Esophagus (tissue), 2 donors: ENCODE measurements around the gene PHF12. TPM values are rescaled to one million over a fixed set of nuclear protein-coding genes. Genes with fewer than 3 reads are reported as not detected.
"Not testable (repeated sequence)": the region's sequence is repeated elsewhere in the genome, so short reads cannot be mapped to it uniquely, and the experiment has no call there.

ENCODE experiments used
- H3K27ac ChIP-seq, 2 donors: one replicate each; pipeline ENCODE4 v1.5.1; 2013; ENCODE audit warnings: low read depth in 2 of 2, mild to moderate bottlenecking in 2 of 2, inconsistent platforms in 1 of 2, low read length in 1 of 2, moderate library complexity in 1 of 2
- H3K27me3 ChIP-seq, 2 donors: one replicate each; pipeline ENCODE4 v1.6.1; 2013; ENCODE audit warnings: low read length in 2 of 2, control low read depth in 1 of 2, mild to moderate bottlenecking in 1 of 2; ENCODE audit not compliant: insufficient read depth in 2 of 2, control insufficient read depth in 1 of 2
- H3K36me3 ChIP-seq, 2 donors: one replicate each; pipeline ENCODE4 v1.6.1; 2013; ENCODE audit warnings: low read length in 1 of 2; ENCODE audit not compliant: control insufficient read depth in 2 of 2, insufficient read depth in 2 of 2
- H3K4me1 ChIP-seq, 2 donors: one replicate each; pipeline ENCODE4 v1.6.1; 2013; ENCODE audit warnings: low read length in 1 of 2; ENCODE audit not compliant: control insufficient read depth in 2 of 2, insufficient read depth in 2 of 2
- H3K4me3 ChIP-seq, 2 donors: one replicate each; pipeline ENCODE4 v1.5.1; 2013; ENCODE audit warnings: low read length in 2 of 2, mild to moderate bottlenecking in 2 of 2, low read depth in 1 of 2, moderate library complexity in 1 of 2
- H3K9me3 ChIP-seq, 2 donors: one replicate each; pipeline ENCODE4 v1.6.1; 2013; ENCODE audit warnings: mild to moderate bottlenecking in 2 of 2, low read depth in 1 of 2, low read length in 1 of 2, moderate library complexity in 1 of 2; ENCODE audit not compliant: control insufficient read depth in 2 of 2, insufficient read depth in 1 of 2
- WGBS, 2 donors: extraction: QIAGEN DNeasy Blood & Tissue Kit; methylation state at CpG; one replicate each; pipeline ENCODE4 v1.1.7; 2013; 5-methylcytosine and 5-hydroxymethylcytosine counted together
- polyA plus RNA-seq, 2 donors: library from polyadenylated mRNA; stranded (reverse); fragments of 200-250 nt; gene quantifications; one replicate each; pipeline ENCODE4 v1.2.3, GENCODE V29; 2013
- donor health status: healthy with polysubstance abuse.
- donor health status: Bipolar disorder and iron deficiency.

Gene PHF12
- polyA plus RNA-seq, 2 donors = 8.6 to 9.1 TPM

- not testable (repeated sequence) for H3K4me1 ChIP-seq, H3K36me3 ChIP-seq, H3K9me3 ChIP-seq, H3K27me3 ChIP-seq, H3K4me3 ChIP-seq
- peak overlapping the region; percentile 78 to 89 for H3K27ac ChIP-seq
- 51 to 58% methylated on average over 16 of the region's 16 CpGs for WGBS, 2 donors
Measured at GRCh38 chr17:28893248-28894183, 57.8 kb downstream of the PHF12 start.

DNA sequence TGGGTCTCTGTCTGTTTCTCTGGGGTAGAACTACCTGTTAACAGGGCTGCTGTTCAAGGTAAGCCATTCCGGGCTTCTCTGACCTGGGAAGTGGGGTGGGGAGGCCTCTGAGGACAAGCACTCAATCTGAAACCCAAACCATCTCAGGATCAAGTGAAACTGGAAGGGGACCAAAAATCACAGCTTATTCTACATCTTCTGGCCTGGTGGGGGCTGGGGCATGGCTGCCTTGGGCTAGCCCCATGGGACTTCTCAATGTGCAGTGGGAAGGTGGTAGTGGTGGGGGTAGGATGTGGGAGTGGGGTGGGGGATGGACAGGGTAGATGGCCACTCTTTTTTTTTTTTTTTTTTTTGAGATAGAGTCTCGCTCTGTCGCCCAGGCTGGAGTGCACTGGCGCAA is 59.3 kb downstream of the PHF12 start:
- Histone ChIP-seq H3K4me3 (no peak overlapping the region), H3K4me1 (peaks cover 3 to 9% of the 10 kb centered on the region in 2 donors), H3K9me3 (no peaks in the 10 kb centered on the region), H3K27ac (no peak overlapping the region), H3K36me3 (peaks cover 0 to 9% of the 10 kb centered on the region in 2 donors), H3K27me3 (no peaks in the 10 kb centered on the region)
- WGBS, 2 donors = 90 to 97% methylated on average over 2 to 4 of the region's 4 CpGs

GRCh38 chr17:28891201-28891600 is 60.1 kb downstream of the PHF12 start:
- H3K27ac ChIP-seq = no peak overlapping the region
- no peaks in the 10 kb centered on the region for H3K27me3 ChIP-seq
- 87 to 89% methylated on average over 1 of the region's 1 CpG for WGBS, 2 donors
- H3K4me3 ChIP-seq = no peak overlapping the region
- no peaks in the 10 kb centered on the region for H3K9me3 ChIP-seq
- peaks cover 3 to 9% of the 10 kb centered on the region in 2 donors for H3K4me1 ChIP-seq
- H3K36me3 ChIP-seq = peaks cover 0 to 9% of the 10 kb centered on the region in 2 donors

DNA sequence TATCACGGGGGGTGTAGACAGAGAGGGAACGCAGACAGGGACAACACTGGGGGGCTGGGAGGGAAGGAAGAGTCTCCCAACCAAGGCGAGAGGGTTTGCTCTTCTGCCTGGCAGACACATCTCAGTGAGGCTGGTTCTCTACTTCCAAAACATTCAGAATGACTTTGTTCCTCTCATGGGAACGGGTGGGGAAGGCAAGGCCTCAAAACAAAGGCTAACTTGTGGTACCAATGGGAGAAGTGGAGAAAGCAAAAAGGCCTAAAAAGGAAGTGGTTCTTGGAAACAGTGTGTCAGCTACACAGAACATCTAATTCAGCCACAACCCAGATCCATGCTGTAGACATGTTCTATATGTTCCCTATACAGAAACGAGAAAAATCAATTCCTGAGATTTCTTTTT is 61.3 kb downstream of the PHF12 start:
- Histone ChIP-seq H3K9me3 (no peaks in the 10 kb centered on the region), H3K27ac (no peak overlapping the region), H3K4me3 (no peak overlapping the region), H3K27me3 (no peaks in the 10 kb centered on the region), H3K36me3 (peaks cover 6 to 21% of the 10 kb centered on the region in 2 donors), H3K4me1 (peaks cover 0 to 6% of the 10 kb centered on the region in 2 donors)
- 75 to 80% methylated on average over 5 of the region's 5 CpGs for WGBS, 2 donors

GRCh38 chr17:28888832-28889231 is 62.5 kb downstream of the PHF12 start:
- H3K27me3 ChIP-seq = no peaks in the 10 kb centered on the region
- H3K9me3 ChIP-seq = no peaks in the 10 kb centered on the region
- peaks cover 0 to 4% of the 10 kb centered on the region in 2 donors for H3K4me1 ChIP-seq
- no peak overlapping the region for H3K4me3 ChIP-seq
- H3K36me3 ChIP-seq = peaks cover 7 to 29% of the 10 kb centered on the region in 2 donors
- H3K27ac ChIP-seq = no peak overlapping the region
- WGBS, 2 donors = 93 to 95% methylated on average over 7 of the region's 7 CpGs

- no peaks in the 10 kb centered on the region for H3K27me3 ChIP-seq
- H3K4me3 ChIP-seq = no peak overlapping the region
- H3K27ac ChIP-seq = no peak overlapping the region
- H3K36me3 ChIP-seq = peaks cover 10 to 33% of the 10 kb centered on the region in 2 donors
- WGBS, 2 donors = 79 to 80% methylated on average over 12 of the region's 12 CpGs
- H3K9me3 ChIP-seq = no peaks in the 10 kb centered on the region
- H3K4me1 ChIP-seq = peaks cover 0 to 1% of the 10 kb centered on the region in 2 donors
Measured at GRCh38 chr17:28887871-28888471, 63.3 kb downstream of the PHF12 start.

GRCh38 chr17:28885951-28886350 is 65.4 kb downstream of the PHF12 start:
- Histone ChIP-seq H3K36me3 (peaks cover 27 to 49% of the 10 kb centered on the region in 2 donors), H3K4me3 (no peak overlapping the region), H3K27ac (no peak overlapping the region), H3K4me1 (peaks cover 0 to 3% of the 10 kb centered on the region in 2 donors), H3K27me3 (no peaks in the 10 kb centered on the region), H3K9me3 (no peaks in the 10 kb centered on the region)
- WGBS, 2 donors = 83 to 86% methylated on average over 10 of the region's 10 CpGs

DNA sequence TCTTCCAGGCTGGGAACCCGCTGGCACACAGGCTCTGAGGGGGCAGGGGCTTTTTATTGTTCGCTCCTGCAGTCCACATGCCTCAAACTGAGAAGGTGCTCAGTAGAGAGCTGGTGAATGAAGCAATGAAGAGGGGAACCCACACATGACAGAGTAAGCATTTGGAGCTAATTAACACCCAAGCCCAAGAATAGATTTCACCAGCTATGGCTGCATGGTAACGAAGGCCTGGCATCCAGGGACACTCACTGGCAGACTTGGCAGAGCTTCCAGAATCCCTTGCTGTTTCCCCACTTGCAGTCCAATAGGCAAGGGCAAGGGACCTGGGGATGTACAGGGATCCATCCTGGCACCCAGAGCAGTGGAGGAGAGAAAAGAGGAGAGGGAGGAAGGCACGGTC is 66.0 kb downstream of the PHF12 start:
- Histone ChIP-seq H3K36me3 (peaks cover 30 to 54% of the 10 kb centered on the region in 2 donors), H3K4me3 (no peak overlapping the region), H3K4me1 (peaks cover 0 to 6% of the 10 kb centered on the region in 2 donors), H3K27ac (no peak overlapping the region), H3K9me3 (no peaks in the 10 kb centered on the region), H3K27me3 (no peaks in the 10 kb centered on the region)
- WGBS, 2 donors = 89 to 92% methylated on average over 4 of the region's 4 CpGs

DNA sequence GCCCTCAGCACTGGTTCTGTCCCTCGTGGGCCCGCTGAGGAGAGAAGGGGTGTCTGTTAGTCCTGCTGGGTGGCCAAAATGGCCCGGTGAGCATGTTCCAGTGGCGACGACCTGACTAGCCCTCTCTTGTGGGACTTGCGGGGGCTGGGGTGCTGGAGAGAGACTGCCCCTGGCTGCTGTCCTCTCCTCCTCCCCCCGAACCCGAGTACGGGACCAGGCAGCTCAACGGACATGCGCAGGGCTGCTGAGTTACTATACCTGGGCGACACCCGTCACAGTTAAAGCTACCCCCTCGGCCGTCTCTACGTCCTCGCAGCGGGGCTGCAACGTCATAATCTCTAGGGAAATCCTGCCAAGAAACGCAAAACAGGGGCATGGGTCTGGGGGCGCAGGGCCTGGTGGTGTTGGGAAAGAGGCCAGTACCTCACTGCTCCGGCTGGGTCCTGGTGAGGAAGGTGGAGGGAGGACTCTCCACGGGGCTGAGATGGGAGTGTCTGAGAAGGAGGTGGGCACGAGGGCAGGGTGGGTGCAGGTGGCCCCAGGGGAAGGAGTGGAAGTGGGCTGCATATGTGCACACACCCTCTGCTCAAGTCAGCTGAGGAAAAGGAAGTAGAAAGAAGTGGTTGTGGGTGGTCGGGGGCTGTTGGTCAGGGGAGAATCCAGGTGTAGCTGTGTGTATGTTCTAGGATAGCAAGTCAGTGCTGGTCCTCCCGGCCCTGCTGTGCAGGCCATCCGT is 67.2 kb downstream of the PHF12 start:
- Histone ChIP-seq H3K4me3 (no peak overlapping the region), H3K9me3 (no peaks in the 10 kb centered on the region), H3K36me3 (peaks cover 41 to 67% of the 10 kb centered on the region in 2 donors), H3K27me3 (no peaks in the 10 kb centered on the region), H3K27ac (no peak overlapping the region), H3K4me1 (peaks cover 0 to 6% of the 10 kb centered on the region in 2 donors)
- WGBS, 2 donors = 86 to 88% methylated on average over 27 of the region's 27 CpGs
